ENCODE results near the gene WNT10A.

WNT10A gene

DNA sequence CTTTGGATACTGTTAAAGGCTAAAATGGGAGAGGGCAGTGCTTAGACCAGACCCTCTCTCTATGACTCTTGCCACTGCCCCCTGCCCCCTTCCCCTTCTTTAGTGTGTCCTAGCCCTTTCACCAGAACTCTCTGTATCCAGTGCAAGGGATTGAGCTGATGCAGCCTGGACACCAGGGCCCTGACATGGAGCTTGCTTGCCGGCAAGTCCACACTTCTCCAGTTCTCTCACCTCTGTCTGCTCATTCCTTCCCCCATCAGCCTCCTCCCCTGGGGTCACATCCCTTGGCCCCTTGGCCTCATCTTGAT is 22.6 kb upstream of the WNT10A start:
- no peak for DNase-seq

GRCh38 chr2:218858671-218859555 is 21.7 kb upstream of the WNT10A start:
- no peak for DNase-seq

DNA sequence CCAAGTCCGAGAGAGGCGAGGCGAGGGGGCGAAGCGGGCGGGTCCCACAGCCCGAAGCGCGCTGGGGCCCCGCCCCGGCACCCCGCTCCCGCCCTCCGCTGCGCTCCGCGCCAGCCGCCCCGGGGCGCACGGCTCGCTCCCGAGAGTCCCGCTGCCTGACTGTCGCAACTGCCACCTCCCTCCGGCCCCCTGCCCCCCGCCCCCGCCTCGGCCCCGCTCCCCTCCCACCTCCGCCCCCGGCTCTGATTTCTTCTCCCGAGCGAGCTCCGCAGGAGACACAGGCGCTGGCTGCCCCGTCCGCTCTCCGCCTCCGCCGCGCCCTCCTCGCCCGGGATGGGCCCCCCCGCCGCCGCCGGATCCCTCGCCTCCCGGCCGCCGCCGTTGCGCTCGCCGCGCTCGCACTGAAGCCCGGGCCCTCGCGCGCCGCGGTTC is 21.1 kb upstream of the WNT10A start, which contains the start of gene WNT6:
TSS of gene WNT6 (plus strand) at position 250 of the 432 bp plus-strand sequence. CDS start 233 bp downstream, outside the sequence.
- DNase-seq: peak; percentile 26

- no peak for DNase-seq
Observed at GRCh38 chr2:218859988-218860831, 20.4 kb upstream of the WNT10A start.

DNA sequence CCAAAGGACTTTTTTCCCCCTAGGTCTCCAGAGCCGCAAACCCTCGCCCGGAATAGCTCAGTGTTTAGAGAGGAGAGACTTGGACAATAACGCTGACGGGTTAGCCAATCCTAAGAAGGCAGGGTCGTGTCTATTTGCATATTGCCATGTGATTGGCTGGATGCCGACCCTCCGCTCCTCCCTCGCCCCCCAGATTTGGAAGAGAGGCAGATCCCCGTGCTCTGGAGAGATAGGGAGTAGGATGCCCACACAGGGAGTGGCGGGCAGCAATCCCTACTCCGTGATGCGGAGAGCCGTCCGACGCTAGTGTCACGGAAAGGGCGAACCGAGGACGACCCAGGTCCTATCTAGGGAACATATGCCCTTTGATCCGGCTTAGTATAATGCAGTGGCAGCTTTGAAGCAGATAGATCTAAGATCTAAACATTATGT is 19.7 kb upstream of the WNT10A start:
- DNase-seq: peak; percentile 75

GRCh38 chr2:218861645-218862318 is 18.9 kb upstream of the WNT10A start:
- no peak for DNase-seq

- no peak for DNase-seq
Observed at GRCh38 chr2:218863021-218863520, 17.6 kb upstream of the WNT10A start.

DNA sequence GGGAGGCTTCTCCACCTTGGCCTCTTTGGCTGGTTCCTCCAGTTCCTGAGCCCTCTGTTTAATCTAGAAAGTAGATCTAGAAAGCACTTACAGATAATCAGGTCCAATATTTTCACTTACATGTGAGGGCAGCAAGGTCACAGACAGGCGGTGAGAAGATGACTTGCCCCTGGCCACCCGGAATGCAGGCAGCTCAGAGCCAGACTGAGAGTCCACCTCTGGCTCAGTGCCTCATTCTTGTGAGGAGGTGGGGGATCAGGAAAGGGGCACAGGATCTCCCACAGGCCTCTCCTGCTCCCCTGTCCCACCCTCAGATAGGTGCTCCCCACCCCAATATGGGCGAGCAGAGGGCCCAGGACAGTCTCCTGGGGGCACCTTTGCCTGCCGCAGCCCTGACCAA is 15.3 kb upstream of the WNT10A start:
- no peak for DNase-seq

GRCh38 chr2:218865999-218866398 is 14.7 kb upstream of the WNT10A start:
- no peak for DNase-seq

DNA sequence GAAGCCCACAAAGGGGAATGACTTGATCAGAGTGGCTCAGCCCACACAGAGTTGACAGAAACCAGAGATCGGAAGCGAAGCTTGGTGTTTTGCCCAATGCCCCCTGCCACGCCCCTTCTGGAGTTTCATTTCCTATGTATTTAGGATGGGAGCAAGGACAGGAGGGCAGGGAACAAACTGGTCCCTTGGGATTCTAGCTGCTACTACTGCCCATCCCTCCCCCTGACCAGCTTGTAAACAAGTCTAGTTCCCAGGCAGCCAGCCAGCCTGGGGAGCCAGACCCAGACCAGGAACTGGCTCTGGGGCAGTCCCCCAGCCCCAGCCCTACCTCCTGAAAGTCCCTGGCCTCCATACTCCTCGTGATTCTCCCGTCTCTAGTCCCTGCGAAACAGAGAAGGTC is 12.8 kb upstream of the WNT10A start:
- no peak for DNase-seq

GRCh38 chr2:218869064-218869463 is 11.6 kb upstream of the WNT10A start:
- DNase-seq: no peak

DNA sequence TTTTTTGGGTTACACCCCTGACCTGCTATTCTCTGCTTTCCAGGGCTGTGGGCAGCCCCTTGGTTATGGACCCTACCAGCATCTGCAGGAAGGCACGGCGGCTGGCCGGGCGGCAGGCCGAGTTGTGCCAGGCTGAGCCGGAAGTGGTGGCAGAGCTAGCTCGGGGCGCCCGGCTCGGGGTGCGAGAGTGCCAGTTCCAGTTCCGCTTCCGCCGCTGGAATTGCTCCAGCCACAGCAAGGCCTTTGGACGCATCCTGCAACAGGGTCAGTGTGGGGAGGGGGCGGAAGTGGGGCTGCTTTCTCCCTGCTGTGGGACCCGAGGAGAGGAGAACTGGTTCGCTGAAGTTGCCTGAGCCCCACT is 9.7 kb upstream of the WNT10A start:
- no peak for DNase-seq

DNA sequence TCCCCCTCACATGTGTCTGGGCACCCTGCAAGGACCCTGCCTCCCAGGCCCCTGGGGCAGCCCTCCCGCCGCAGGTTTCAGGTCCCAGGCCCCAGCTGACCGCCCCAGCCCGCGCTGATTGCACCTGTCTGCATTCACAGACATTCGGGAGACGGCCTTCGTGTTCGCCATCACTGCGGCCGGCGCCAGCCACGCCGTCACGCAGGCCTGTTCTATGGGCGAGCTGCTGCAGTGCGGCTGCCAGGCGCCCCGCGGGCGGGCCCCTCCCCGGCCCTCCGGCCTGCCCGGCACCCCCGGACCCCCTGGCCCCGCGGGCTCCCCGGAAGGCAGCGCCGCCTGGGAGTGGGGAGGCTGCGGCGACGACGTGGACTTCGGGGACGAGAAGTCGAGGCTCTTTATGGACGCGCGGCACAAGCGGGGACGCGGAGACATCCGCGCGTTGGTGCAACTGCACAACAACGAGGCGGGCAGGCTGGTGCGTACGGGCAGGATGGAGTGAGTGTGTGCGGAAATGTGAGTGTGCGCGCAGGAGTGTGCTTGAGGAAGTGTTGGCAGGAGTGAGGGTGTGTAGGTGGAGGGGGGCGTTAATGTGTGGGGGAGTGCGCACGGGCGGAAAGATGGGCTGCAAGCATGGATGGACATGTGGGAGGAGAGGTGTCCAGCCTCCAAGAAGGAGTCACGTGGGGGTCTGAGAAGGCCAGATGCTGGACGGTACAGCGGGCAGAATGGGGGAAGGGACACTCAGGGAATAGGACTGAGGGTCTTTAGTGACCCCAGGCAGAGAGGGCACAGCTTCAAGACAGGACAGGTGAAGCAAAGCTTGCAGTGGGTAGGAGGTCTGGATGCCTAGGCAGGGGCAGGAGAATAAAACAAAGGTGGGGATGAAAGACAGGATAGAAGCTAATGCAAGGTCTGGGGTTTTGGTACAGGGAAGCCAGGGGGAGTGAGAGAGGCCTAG is 9.0 kb upstream of the WNT10A start:
- DNase-seq: peak; percentile 20

GRCh38 chr2:218872645-218873358 is 7.8 kb upstream of the WNT10A start:
- DNase-seq: no peak

DNA sequence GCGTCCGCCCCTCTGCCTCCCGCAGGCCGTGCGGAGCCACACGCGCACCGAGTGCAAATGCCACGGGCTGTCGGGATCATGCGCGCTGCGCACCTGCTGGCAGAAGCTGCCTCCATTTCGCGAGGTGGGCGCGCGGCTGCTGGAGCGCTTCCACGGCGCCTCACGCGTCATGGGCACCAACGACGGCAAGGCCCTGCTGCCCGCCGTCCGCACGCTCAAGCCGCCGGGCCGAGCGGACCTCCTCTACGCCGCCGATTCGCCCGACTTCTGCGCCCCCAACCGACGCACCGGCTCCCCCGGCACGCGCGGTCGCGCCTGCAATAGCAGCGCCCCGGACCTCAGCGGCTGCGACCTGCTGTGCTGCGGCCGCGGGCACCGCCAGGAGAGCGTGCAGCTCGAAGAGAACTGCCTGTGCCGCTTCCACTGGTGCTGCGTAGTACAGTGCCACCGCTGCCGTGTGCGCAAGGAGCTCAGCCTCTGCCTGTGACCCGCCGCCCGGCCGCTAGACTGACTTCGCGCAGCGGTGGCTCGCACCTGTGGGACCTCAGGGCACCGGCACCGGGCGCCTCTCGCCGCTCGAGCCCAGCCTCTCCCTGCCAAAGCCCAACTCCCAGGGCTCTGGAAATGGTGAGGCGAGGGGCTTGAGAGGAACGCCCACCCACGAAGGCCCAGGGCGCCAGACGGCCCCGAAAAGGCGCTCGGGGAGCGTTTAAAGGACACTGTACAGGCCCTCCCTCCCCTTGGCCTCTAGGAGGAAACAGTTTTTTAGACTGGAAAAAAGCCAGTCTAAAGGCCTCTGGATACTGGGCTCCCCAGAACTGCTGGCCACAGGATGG is 7.1 kb upstream of the WNT10A start:
- DNase-seq: peak; percentile 65

GRCh38 chr2:218875692-218876246 is 4.9 kb upstream of the WNT10A start:
- no peak for DNase-seq

GRCh38 chr2:218876562-218877219 is 4.0 kb upstream of the WNT10A start:
- DNase-seq: peak; percentile 81

- DNase-seq: no peak
Observed at GRCh38 chr2:218877331-218877730, 3.3 kb upstream of the WNT10A start.

DNA sequence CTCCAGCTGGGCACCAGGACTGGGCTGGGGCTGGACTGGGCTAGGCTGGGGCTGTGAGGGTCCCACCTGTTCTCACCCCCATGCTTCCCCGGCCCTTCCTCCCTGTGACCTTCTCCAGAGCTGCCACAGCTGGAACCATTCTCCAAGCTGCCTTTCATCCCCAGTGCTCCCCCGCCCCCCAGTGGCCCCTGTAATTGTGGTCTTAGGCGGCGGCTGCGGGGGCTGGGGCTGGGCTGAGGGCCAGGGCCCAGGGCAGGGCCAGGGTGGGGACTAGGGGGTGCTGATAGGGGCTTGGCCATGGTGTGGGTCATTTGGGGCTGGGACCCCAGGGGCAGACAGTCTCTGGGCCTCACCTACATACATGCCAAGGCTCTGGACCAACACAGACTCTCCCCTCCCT is 2.8 kb upstream of the WNT10A start:
- no peak for DNase-seq
